SK-N-SH treated with all-trans-retinoic acid at 6 μM for 48 hours (cell line): Measurements from ENCODE around the gene ZDHHC11B.
"Not testable (repeated sequence)": the region's sequence is repeated elsewhere in the genome, so short reads cannot be mapped to it uniquely, and the experiment has no call there.

Experiments
- CREB5 ChIP-seq: fragments of 250-450 bp; sonication (Bioruptor Pico); IDR thresholded peaks from 2 replicates; pipeline ENCODE4 v1.5.1; 2020; ENCODE audit warnings: low read depth, mild to moderate bottlenecking, moderate library complexity
- GLIS3 ChIP-seq: fragments of 250-450 bp; sonication (Bioruptor Pico); IDR thresholded peaks from 2 replicates; pipeline ENCODE4 v1.5.0; 2020; ENCODE audit warnings: mild to moderate bottlenecking, moderate library complexity
- ISL1 ChIP-seq: fragments of 250-450 bp; sonication (Bioruptor Pico); IDR thresholded peaks from 2 replicates; pipeline ENCODE4 v2.1.2; 2022; ENCODE audit warnings: mild to moderate bottlenecking, moderate library complexity
- PATZ1 ChIP-seq: fragments of 250-450 bp; sonication (Bioruptor Pico); IDR thresholded peaks from 2 replicates; pipeline ENCODE4 v1.8.0; 2020; ENCODE audit warnings: mild to moderate bottlenecking, moderate library complexity, borderline replicate concordance
- PPARA ChIP-seq: fragments of 250-450 bp; sonication (Bioruptor Pico); IDR thresholded peaks from 2 replicates; pipeline ENCODE4 v1.5.0; 2020; ENCODE audit warnings: mild to moderate bottlenecking, borderline replicate concordance
- SNAI2 ChIP-seq: fragments of 250-450 bp; sonication (Bioruptor Pico); IDR thresholded peaks from 2 replicates; pipeline ENCODE4 v1.5.0; 2020; ENCODE audit warnings: mild to moderate bottlenecking, moderate library complexity
- TCF4 ChIP-seq: fragments of 250-450 bp; sonication (Bioruptor Pico); IDR thresholded peaks from 2 replicates; pipeline ENCODE4 v1.8.0; 2021; ENCODE audit warnings: mild to moderate bottlenecking, moderate library complexity, borderline replicate concordance

GRCh38 chr5:783881-784427, 575 bp downstream of the ZDHHC11B start:
- TF ChIP-seq GLIS3 (CRISPR knock-in tag); SNAI2 (CRISPR knock-in tag); TCF4; CREB5 (CRISPR knock-in tag); PPARA; PATZ1 (CRISPR knock-in tag); ISL1 (CRISPR knock-in tag): not testable (repeated sequence)
